Activated CD8-positive, alpha-beta memory T cell treated with anti-CD3 and anti-CD28 coated beads for 4 hours (primary cell): ENCODE results near the gene TLCD4.
"Not testable (repeated sequence)": the region's sequence is repeated elsewhere in the genome, so short reads cannot be mapped to it uniquely, and the experiment has no call there.

ENCODE experiments used
- DNase-seq, 2 donors: peaks; one replicate each; pipeline ENCODE4 v3.0.0-alpha.2; 2020; ENCODE audit warnings: low read depth in 2 of 2

The TLCD4 gene

GRCh38 chr1:95117207-95118066 lies at the start of gene TLCD4:
TLCD4 (plus strand) TSS chr1:95117355; CDS start chr1:95143902, 26,547 bp downstream.
- DNase-seq, result no peak

GRCh38 chr1:95067568-95067967 lies 49.6 kb upstream of the TLCD4 start:
- no peak for DNase-seq

GRCh38 chr1:95068956-95069709 lies 48.0 kb upstream of the TLCD4 start:
- DNase-seq, result no peak

- no peak for DNase-seq
These were observed 47.5 kb upstream of the TLCD4 start for GRCh38 chr1:95069710-95070093.

- no peak for DNase-seq
These were observed 45.6 kb upstream of the TLCD4 start for GRCh38 chr1:95071539-95071938.

GRCh38 chr1:95072117-95072516 lies 45.0 kb upstream of the TLCD4 start:
- DNase-seq, result no peak

- DNase-seq, result peak; percentile 84 to 87
These were observed 44.4 kb upstream of the TLCD4 start, which contains the start of gene ALG14 for GRCh38 chr1:95072532-95073419. ALG14 (minus strand) TSS chr1:95072951; CDS start chr1:95072898, 53 bp downstream.

GRCh38 chr1:95073446-95073845 lies 43.7 kb upstream of the TLCD4 start:
- DNase-seq, result no peak

- no peak for DNase-seq
These were observed 41.1 kb upstream of the TLCD4 start for GRCh38 chr1:95076034-95076433.

GRCh38 chr1:95080446-95080845 lies 36.7 kb upstream of the TLCD4 start:
- no peak for DNase-seq

GRCh38 chr1:95080879-95081278 lies 36.3 kb upstream of the TLCD4 start:
- no peak for DNase-seq

GRCh38 chr1:95084317-95085176 lies 32.6 kb upstream of the TLCD4 start:
- no peak for DNase-seq

- DNase-seq, result no peak
These were observed 31.8 kb upstream of the TLCD4 start for GRCh38 chr1:95085376-95085775.

GRCh38 chr1:95086949-95087533 lies 30.1 kb upstream of the TLCD4 start:
- DNase-seq, result no peak

- DNase-seq, result no peak
These were observed 28.9 kb upstream of the TLCD4 start for GRCh38 chr1:95088303-95088702.

- DNase-seq, result no peak
These were observed 27.4 kb upstream of the TLCD4 start for GRCh38 chr1:95089650-95090287.

GRCh38 chr1:95091290-95091689 lies 25.9 kb upstream of the TLCD4 start:
- not testable (repeated sequence) for DNase-seq

- DNase-seq, result not testable (repeated sequence)
These were observed 24.3 kb upstream of the TLCD4 start for GRCh38 chr1:95092891-95093290.

- DNase-seq, result no peak
These were observed 23.9 kb upstream of the TLCD4 start for GRCh38 chr1:95093296-95093695.

- no peak for DNase-seq
These were observed 22.2 kb upstream of the TLCD4 start for GRCh38 chr1:95094923-95095322.
